ENCODE measurements around the gene ZNF3.
A peak's percentile ranks its signal among the peaks of the same experiment; 100 is the strongest.

The ZNF3 gene

GRCh38 chr7:100088095-100088620 lies 6.6 kb upstream of the ZNF3 start:
- H3K4me3 ChIP-seq (ENCODE audit: low read depth, low read length) = peak overlapping the region; percentile 86
- no peak for TF ChIP-seq CTCF (IDR thresholded peaks at IDR 0.05; ENCODE audit: low read depth, low read length)
- H3K9me3 ChIP-seq = no peaks in the 10 kb centered on the region
- no peak for DNase-seq
- H3K27me3 ChIP-seq = no peaks in the 10 kb centered on the region
- peaks cover 27% of the 10 kb centered on the region for H3K36me3 ChIP-seq
- 0 out of 2 replicates have a peak, but pooled peaks cover 2% of the 10 kb centered on the region for H3K4me1 ChIP-seq

- no peaks in the 10 kb centered on the region for H3K9me3 ChIP-seq
- 0 out of 2 replicates have a peak, but pooled peaks cover 2% of the 10 kb centered on the region for H3K4me1 ChIP-seq
- no peak overlapping the region for H3K4me3 ChIP-seq (ENCODE audit: low read depth, low read length)
- no peak for TF ChIP-seq CTCF (IDR thresholded peaks at IDR 0.05; ENCODE audit: low read depth, low read length)
- DNase-seq = no peak
- H3K27me3 ChIP-seq = no peaks in the 10 kb centered on the region
- peaks cover 18% of the 10 kb centered on the region for H3K36me3 ChIP-seq
Measured at GRCh38 chr7:100087055-100087750, 5.7 kb upstream of the ZNF3 start.

- TF ChIP-seq CTCF (IDR thresholded peaks at IDR 0.05; ENCODE audit: low read depth, low read length) = no peak
Measured at GRCh38 chr7:100085515-100085914, 4.0 kb upstream of the ZNF3 start.

GRCh38 chr7:100082978-100083377 lies 1.5 kb upstream of the ZNF3 start:
- no peak overlapping the region for H3K4me3 ChIP-seq (ENCODE audit: low read depth, low read length)
- peaks cover 29% of the 10 kb centered on the region for H3K36me3 ChIP-seq
- DNase-seq = no peak
- no peaks in the 10 kb centered on the region for H3K9me3 ChIP-seq
- no peak for TF ChIP-seq CTCF (IDR thresholded peaks at IDR 0.05; ENCODE audit: low read depth, low read length)
- 0 out of 2 replicates have a peak, but pooled peaks cover 2% of the 10 kb centered on the region for H3K4me1 ChIP-seq
- no peaks in the 10 kb centered on the region for H3K27me3 ChIP-seq

More at GRCh38 chr7:100085515-100085914, 4.0 kb upstream of the ZNF3 start:
- DNase-seq = no peak
- Histone ChIP-seq H3K9me3 (no peaks in the 10 kb centered on the region), H3K4me3 (ENCODE audit: low read depth, low read length) (no peak overlapping the region), H3K36me3 (peaks cover 9% of the 10 kb centered on the region), H3K27me3 (no peaks in the 10 kb centered on the region), H3K4me1 (0 out of 2 replicates have a peak, but pooled peaks cover 2% of the 10 kb centered on the region)

- no peak for DNase-seq
- H3K9me3 ChIP-seq = no peaks in the 10 kb centered on the region
- TF ChIP-seq CTCF (IDR thresholded peaks at IDR 0.05; ENCODE audit: low read depth, low read length) = no peak
- H3K4me3 ChIP-seq (ENCODE audit: low read depth, low read length) = peak overlapping the region; percentile 94
- H3K4me1 ChIP-seq = no peaks in the 10 kb centered on the region
- H3K36me3 ChIP-seq = peaks cover 48% of the 10 kb centered on the region
- no peaks in the 10 kb centered on the region for H3K27me3 ChIP-seq
Measured at GRCh38 chr7:100080907-100081534, 502 bp downstream of the ZNF3 start.
